PFSK-1 (cell line): ENCODE data around the gene FBXL2.

ENCODE experiments used
- FOXP2 ChIP-seq: optimal IDR thresholded peaks from 2 replicates; pipeline ENCODE3; 2011; ENCODE audit warnings: borderline replicate concordance, control low read depth, inconsistent platforms; ENCODE audit not compliant: insufficient read depth; ENCODE audit errors: extremely low read length, extremely low read depth
- POLR2AphosphoS5 ChIP-seq: IDR thresholded peaks from 2 replicates; pipeline ENCODE4 v1.6.1; 2012; ENCODE audit warnings: low read depth, mild to moderate bottlenecking, control low read depth, low read length, moderate library complexity
- TAF1 ChIP-seq: IDR thresholded peaks from 2 replicates; pipeline ENCODE4 v1.6.1; 2012; ENCODE audit warnings: low read length, control low read depth, borderline replicate concordance; ENCODE audit not compliant: insufficient read depth
- TF ChIP-seq, protein P1 (sequence below), 2 experiments: IDR thresholded peaks; 2 replicates each; pipeline versions ENCODE4 v1.6.1 to v1.8.0; 2011 to 2012; ENCODE audit warnings: low read depth in 2 of 2, low read length in 2 of 2, control low read depth in 1 of 2, inconsistent platforms in 1 of 2, mild to moderate bottlenecking in 1 of 2, moderate library complexity in 1 of 2; ENCODE audit not compliant: insufficient read depth in 1 of 2

GRCh38 chr3:33398410-33398809, 121.2 kb downstream of the FBXL2 start:
- TF ChIP-seq POLR2AphosphoS5 (no peak), FOXP2 (no peak), TAF1 (no peak)
- TF ChIP-seq, protein P1, sequence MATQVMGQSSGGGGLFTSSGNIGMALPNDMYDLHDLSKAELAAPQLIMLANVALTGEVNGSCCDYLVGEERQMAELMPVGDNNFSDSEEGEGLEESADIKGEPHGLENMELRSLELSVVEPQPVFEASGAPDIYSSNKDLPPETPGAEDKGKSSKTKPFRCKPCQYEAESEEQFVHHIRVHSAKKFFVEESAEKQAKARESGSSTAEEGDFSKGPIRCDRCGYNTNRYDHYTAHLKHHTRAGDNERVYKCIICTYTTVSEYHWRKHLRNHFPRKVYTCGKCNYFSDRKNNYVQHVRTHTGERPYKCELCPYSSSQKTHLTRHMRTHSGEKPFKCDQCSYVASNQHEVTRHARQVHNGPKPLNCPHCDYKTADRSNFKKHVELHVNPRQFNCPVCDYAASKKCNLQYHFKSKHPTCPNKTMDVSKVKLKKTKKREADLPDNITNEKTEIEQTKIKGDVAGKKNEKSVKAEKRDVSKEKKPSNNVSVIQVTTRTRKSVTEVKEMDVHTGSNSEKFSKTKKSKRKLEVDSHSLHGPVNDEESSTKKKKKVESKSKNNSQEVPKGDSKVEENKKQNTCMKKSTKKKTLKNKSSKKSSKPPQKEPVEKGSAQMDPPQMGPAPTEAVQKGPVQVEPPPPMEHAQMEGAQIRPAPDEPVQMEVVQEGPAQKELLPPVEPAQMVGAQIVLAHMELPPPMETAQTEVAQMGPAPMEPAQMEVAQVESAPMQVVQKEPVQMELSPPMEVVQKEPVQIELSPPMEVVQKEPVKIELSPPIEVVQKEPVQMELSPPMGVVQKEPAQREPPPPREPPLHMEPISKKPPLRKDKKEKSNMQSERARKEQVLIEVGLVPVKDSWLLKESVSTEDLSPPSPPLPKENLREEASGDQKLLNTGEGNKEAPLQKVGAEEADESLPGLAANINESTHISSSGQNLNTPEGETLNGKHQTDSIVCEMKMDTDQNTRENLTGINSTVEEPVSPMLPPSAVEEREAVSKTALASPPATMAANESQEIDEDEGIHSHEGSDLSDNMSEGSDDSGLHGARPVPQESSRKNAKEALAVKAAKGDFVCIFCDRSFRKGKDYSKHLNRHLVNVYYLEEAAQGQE (IDR thresholded peaks at IDR 0.05; ENCODE audit: insufficient read depth in 1 of 2, low read depth in 2 of 2, low read length in 2 of 2), result no peak
